GM12892 (cell line): ENCODE data around the gene TENM3.

Experiments used
- DNase-seq: peaks from one replicate; pipeline ENCODE4 v3.0.0; 2011; ENCODE audit not compliant: insufficient read length
- FAIRE-seq: peaks from 2 replicates; lab custom pipeline; 2011; peaks lifted over from hg19 to GRCh38; lab: Jason Lieb, UNC
- POLR2A ChIP-seq: IDR thresholded peaks from 2 replicates; pipeline ENCODE4 v1.6.1; 2011; ENCODE audit warnings: low read depth, low read length, control low read depth
- POLR2AphosphoS5 ChIP-seq: IDR thresholded peaks from 2 replicates; pipeline ENCODE4 v1.6.1; 2011; ENCODE audit warnings: low read depth, low read length, control low read depth
- TAF1 ChIP-seq: IDR thresholded peaks from 2 replicates; pipeline ENCODE4 v1.6.1; 2011; ENCODE audit warnings: low read depth, mild to moderate bottlenecking, control low read depth, low read length, borderline replicate concordance

Gene TENM3

GRCh38 chr4:182493377-182493776, 250.2 kb downstream of the TENM3 start:
- FAIRE-seq: no peak
- TF ChIP-seq POLR2A: no peak
- no peak for TF ChIP-seq POLR2AphosphoS5
- TF ChIP-seq TAF1: no peak
- no peak for DNase-seq

- DNase-seq: no peak
- no peak for FAIRE-seq
- TF ChIP-seq TAF1: no peak
- TF ChIP-seq POLR2A: no peak
- no peak for TF ChIP-seq POLR2AphosphoS5
Observed at GRCh38 chr4:182494103-182494502, 250.9 kb downstream of the TENM3 start.

GRCh38 chr4:182495031-182495430, 251.8 kb downstream of the TENM3 start:
- TF ChIP-seq POLR2A: no peak
- no peak for TF ChIP-seq POLR2AphosphoS5
- no peak for TF ChIP-seq TAF1
- FAIRE-seq: no peak
- DNase-seq: no peak

- FAIRE-seq (no peak), DNase-seq (no peak)
- TF ChIP-seq POLR2AphosphoS5: no peak
- no peak for TF ChIP-seq TAF1
- TF ChIP-seq POLR2A: no peak
Observed at GRCh38 chr4:182495645-182496385, 252.6 kb downstream of the TENM3 start.

- FAIRE-seq: no peak
- no peak for DNase-seq
- no peak for TF ChIP-seq TAF1
- no peak for TF ChIP-seq POLR2AphosphoS5
- no peak for TF ChIP-seq POLR2A
Observed at GRCh38 chr4:182496408-182496807, 253.2 kb downstream of the TENM3 start.

GRCh38 chr4:182502064-182502463, 258.9 kb downstream of the TENM3 start:
- DNase-seq: no peak
- TF ChIP-seq POLR2A: no peak
- no peak for TF ChIP-seq TAF1
- TF ChIP-seq POLR2AphosphoS5: no peak
- no peak for FAIRE-seq

- DNase-seq (no peak), FAIRE-seq (no peak)
- TF ChIP-seq TAF1: no peak
- no peak for TF ChIP-seq POLR2AphosphoS5
- no peak for TF ChIP-seq POLR2A
Observed at GRCh38 chr4:182504463-182504862, 261.3 kb downstream of the TENM3 start.

- TF ChIP-seq POLR2AphosphoS5: no peak
- no peak for TF ChIP-seq POLR2A
- TF ChIP-seq TAF1: no peak
- no peak for DNase-seq
- no peak for FAIRE-seq
Observed at GRCh38 chr4:182507805-182508204, 264.6 kb downstream of the TENM3 start.

- FAIRE-seq (no peak), DNase-seq (no peak)
- TF ChIP-seq POLR2AphosphoS5 (no peak), TAF1 (no peak), POLR2A (no peak)
Observed at GRCh38 chr4:182510836-182511235, 267.6 kb downstream of the TENM3 start.

- FAIRE-seq (no peak), DNase-seq (no peak)
- TF ChIP-seq POLR2A: no peak
- TF ChIP-seq TAF1: no peak
- TF ChIP-seq POLR2AphosphoS5: no peak
Observed at GRCh38 chr4:182513587-182514291, 270.5 kb downstream of the TENM3 start.

GRCh38 chr4:182518421-182518820, 275.2 kb downstream of the TENM3 start:
- TF ChIP-seq POLR2AphosphoS5 (no peak), TAF1 (no peak), POLR2A (no peak)
- DNase-seq (no peak), FAIRE-seq (no peak)

- no peak for TF ChIP-seq POLR2A
- no peak for TF ChIP-seq TAF1
- TF ChIP-seq POLR2AphosphoS5: no peak
- DNase-seq (no peak), FAIRE-seq (no peak)
Observed at GRCh38 chr4:182519528-182519927, 276.3 kb downstream of the TENM3 start.

GRCh38 chr4:182521011-182521410, 277.8 kb downstream of the TENM3 start:
- TF ChIP-seq POLR2AphosphoS5 (no peak), TAF1 (no peak), POLR2A (no peak)
- FAIRE-seq (no peak), DNase-seq (no peak)
